GM21576 (cell line): ENCODE results near the gene JAZF1.

ENCODE experiments used
- ATAC-seq: cut with Tn5 transposase; IDR thresholded peaks from one replicate; pipeline ENCODE4 v1.9.1; 2021; ENCODE audit warnings: mild to moderate bottlenecking, moderate library complexity; ENCODE audit not compliant: unreplicated experiment

The JAZF1 gene

DNA sequence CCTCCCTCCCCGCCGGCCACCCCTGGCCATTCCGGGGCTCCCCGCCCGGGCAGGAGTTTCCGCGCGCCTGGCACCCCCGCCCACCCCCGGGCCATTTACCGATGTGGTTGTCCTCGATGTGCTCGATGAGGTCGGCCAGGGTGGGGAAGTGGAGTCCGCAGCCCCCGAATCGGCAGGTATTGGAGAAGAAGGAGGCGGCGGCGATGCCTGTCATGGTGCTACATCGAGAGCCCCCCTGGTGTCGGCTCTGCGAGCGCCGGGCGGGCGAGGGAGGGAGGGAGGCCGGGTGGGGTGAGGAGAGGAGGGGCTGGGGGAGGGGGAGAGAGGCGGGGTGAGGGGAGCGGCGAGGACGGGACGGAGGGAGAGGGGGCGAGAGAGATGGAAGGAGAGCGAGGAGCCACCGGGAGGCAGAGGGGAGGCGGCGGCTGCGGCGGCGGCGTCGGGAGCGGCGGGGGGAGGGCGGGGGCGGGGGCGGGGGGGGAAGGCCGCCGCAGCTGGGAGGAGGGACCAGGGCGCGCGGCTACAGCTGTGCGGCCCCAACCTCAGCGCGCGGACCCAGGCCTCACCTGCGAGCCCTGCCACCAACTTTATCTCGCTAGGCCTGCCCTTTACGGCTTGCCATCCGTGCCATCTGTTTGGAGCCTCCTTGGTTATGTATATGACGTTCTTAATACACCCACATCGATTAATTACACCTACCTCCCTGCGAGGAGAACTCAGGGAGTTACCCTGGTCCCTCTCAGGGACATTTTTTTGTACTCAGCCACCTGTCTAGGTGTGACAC, at the start of gene JAZF1:
TSS of gene JAZF1 (minus strand) at position 432 of the 784 bp plus-strand sequence.
- ATAC-seq: no peak

DNA sequence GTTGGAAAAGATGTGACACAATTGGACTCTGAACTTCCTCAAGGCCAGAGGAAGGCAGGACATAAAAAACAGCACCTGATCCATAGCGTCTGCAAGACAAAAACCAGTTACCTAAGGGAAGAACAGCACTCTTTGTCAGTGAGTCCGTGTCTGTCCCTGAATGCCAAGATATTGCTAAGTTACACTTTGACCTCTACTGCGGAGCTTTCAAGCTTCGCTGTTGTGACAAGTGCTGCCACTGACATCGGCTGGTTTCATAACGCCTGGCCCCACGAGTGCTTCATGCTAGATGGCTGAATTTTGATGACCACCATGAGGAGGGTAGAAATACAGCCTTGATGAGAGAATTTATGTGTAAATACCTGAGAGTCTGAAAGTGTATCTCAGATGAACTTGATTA, 49.7 kb upstream of the JAZF1 start:
- ATAC-seq: no peak

DNA sequence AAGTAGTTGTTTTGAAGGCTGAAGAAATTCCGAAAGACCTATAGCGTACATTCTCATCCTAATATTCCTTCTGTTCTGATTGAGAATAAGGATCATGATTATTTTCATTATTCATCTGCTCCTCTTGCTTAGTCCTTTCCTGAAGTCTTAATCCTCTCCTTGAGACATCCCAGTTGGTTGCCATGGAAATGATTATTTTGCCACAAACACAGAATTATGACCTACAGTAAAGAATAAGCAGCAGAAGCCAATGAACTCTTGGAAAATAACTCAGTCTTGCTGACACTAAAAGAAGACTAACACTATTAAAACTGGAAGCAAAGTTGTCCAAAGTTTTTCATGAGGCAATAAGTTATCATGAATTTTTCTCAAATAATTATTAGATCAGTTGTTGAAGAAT, 47.8 kb upstream of the JAZF1 start:
- ATAC-seq: no peak

DNA sequence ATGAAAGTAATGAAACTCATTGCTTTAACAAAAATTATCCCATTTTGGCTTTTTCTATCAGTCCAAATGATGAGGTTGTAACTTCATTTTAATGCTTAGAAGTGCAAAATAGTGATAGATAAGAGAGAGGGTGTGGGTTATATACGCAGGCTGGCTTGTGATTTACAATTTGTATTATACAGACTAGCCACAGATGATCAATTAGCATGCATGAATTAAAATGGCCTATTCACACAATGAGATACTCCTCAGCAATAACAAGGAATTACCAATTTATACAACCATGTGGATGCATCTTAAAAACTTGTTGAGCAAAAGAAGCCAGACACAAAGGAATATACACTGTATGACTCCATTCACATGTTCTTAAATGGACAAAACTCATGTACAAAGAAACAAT, 45.4 kb upstream of the JAZF1 start:
- no peak for ATAC-seq

DNA sequence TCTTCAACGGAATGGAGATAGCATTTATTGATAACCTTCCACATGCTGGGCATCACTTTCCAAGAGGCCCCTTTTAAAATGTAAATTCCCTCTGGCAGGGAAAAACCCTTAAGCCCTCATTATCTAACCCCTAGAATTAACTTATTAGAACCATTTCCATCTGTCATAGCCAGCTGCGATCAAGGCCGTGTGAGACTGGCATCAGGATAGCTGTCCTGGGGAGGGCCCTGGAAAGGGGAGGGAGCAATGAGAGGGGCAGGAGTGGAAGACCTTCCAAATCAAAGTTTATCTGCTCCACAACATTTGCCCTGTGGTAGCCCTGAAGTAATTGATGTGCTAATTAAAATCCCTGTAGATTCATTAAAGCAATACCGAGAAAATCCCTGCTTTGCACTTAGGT, 45.0 kb upstream of the JAZF1 start:
- ATAC-seq: no peak

DNA sequence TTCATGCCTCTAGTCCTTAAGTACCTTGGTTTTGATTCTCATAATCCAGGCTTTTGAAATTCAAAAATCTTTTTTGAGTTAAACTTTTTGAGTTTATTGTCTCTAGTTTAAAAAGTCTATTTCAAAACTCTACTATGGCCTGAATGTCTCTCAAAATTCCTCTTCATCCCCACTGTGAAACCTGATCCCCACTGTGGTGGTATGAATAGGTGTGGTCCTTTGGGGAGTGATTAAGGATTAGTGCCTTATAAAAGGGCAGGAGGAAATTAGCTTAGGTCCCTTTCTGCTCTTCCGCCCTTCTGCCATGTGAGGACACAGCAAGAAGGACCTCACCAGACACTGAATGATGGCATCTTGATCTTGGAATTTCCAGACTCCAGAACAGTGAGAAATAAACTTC, 44.1 kb upstream of the JAZF1 start:
- ATAC-seq: no peak

DNA sequence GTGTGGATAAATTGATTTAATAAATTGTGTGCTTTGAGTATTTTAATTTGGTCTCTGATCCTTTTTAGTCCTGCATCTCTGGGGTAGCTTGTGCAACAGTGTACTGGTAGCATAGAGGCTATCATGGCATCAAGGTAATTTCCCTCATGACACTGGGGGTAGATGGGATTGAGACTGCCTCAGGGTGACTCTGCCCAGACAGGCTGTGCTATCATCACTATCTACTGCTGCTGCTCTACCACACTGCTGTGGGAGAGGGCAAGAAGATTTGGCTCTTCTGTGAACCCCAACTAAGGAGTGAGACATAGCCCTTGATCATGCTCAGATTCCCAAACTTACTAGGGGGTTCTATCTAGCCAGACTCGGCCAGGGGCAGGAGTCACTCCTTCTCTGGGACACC, 43.6 kb upstream of the JAZF1 start:
- no peak for ATAC-seq

DNA sequence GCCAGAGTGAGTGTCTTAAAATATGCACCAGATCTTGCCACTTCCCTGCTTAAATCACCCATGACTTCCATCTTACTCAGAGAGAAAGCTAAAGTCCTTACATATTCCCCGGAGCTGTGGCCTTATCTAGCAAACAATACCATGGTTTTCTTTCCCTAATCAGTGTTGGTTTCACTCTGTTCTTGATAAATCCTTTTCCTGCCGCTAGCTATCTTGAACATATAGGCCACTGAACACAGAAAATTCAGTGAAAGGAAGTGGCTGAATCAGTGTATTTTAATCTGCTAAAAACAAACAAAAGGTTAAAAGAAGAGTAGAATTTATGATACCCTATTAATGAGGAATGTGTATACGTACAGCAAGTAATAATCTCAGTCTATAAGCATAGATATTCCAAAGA, 42.0 kb upstream of the JAZF1 start:
- ATAC-seq: no peak

DNA sequence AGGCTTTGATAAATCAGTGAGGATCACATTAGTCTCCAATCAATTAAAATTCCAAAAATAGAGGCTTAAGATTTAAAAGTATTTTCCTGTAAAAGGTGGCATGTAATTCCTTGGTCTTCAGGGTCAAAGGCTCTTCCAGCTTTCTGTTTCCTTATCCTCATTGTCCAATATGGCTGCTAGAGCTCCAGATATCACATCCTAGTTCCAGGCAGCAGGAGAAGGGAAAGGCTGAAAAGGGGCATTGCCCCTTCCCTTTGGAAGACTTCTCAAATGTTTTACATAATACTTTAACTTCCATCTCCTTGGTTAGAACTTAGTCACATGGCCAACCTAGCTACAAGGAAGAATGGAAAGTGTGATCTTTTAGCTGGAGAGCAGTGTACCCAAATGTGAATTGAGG, 39.2 kb upstream of the JAZF1 start:
- ATAC-seq: no peak

DNA sequence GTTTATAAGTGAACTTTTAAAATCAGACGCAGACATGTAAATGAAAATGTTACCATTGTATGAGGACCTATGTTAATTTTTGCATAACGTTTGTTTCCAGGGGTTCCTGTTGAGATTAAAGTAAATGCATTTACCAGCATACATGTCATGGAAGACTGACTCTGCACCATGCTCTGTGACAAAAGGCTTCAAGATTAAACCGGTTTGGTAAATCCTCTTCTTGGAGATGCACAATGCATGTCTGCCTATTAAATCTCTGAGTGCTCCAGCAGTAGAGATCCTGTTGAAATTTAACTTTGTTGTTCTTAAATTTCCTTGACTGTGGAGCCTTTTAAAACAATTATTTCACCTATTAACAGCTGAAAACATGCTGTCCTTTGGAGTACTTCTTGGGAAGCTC, 36.5 kb upstream of the JAZF1 start:
- ATAC-seq: no peak

DNA sequence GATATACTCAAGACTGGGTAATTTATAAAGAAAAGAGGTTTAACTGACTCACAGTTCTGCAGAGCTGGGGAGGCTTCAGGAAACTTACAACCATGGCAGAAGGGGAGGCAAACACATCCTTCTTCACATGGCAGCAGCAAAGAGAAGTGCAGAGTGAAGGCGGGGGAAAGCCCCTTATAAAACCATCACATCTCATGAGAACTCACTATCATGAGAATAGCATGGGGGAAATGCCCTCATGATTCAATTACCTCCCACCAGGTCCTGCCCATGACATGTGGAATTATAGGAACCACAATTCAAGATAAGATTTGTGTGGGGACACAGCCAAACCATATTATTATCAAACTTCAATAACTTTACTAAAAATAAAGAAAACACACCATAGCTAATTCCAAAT, 30.4 kb upstream of the JAZF1 start:
- no peak for ATAC-seq

DNA sequence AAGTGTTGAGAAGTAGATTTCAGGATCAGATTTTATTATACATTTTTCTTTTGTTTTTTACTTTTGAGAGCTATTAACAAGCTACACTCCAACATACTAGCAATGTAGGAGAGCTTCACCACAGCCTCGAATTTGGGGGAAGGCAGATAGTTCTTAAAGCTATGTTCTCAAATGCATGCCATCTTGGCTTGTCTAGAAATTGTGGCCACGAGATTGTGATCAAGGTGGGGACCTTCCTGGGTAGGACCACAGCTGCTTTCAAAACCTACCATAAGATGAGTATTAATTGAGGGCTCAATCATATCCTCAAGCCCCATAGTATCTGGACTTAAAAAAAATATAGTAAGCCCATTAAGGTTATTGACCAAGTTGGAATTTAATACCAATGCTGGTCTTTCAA, 27.9 kb upstream of the JAZF1 start:
- no peak for ATAC-seq

DNA sequence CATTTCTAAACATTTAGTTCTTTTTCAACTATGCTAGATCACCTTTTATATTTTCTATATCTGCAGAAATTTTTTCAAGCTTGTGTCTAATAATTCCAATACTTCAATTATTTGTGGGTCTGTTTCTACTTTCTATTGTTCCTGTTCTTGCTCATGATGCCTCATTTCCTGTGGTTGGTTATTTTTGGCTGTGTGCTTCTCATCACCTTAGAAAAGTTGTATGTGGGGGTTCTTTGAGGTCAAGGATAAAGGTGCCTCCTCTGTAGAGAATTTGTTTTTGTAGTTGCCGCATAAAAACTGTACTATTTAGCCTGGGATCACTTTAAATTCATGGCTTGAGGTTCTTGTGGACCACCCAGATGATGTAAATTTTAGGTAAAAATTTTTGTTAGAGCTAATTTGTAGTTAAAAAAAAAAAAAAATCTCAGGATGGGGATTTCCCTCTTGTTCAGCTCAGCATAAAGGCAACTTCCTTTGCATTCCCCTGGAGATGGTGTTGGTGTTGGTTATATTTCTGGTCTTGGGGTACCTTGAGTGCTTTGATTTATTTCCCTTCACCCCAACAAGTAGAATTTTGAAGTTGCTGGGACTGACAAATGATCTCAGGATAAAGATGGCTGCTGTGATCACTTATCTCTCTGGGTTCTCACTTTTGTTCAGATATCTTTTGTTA, 27.0 kb upstream of the JAZF1 start:
- ATAC-seq: peak; percentile 68

DNA sequence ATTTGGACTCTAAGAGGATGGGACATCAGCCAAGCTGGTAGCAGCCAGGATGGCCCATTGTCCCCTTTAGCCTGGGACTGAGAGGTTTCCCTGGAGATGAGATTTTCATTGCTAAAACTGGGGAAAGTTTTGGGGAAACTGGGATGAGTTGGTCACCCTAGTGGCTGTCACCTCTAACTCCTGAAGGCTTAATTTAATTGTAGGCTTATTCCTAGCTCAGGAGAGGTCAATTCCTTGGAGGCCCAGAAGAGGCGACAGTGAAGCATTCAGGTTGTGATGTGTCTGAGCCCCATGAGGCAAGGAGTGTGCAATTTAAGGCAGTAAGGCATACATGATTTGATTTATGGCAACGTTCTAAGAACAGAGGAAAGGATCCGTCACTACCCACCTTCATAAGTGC, 24.9 kb upstream of the JAZF1 start:
- ATAC-seq: no peak

DNA sequence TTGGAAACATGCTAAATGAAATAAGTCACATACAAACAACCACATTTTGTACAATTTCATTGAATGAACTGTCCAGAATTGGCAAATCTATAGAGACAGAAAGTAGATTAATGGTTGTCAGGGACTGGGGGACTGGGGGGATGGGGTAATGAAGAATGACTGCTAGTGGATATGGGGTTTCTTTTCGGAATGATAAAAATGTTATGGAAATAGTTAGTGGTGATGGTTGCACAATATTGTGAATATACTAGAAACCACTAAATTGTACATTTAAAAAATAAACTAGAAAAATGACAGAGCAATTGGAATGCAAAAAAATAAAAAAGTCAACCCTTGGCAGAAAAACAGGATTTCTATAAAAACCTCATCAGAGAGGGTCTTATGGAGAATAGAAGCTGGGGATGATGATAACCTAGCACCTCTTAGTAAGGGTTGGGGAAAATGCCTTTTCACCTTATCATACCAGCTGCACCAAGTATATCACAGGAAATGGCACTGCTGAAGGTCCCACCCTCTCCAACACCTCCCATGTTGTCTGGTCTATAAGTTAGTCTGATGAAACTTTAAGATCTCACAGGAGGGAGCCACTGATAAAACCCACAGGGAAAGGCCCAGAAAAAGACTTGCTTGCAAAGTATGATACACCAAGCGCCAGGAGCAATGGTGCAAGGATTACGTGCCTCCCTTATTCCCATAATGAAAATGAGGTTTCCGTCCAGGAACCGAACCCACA, 23.1 kb upstream of the JAZF1 start:
- no peak for ATAC-seq

DNA sequence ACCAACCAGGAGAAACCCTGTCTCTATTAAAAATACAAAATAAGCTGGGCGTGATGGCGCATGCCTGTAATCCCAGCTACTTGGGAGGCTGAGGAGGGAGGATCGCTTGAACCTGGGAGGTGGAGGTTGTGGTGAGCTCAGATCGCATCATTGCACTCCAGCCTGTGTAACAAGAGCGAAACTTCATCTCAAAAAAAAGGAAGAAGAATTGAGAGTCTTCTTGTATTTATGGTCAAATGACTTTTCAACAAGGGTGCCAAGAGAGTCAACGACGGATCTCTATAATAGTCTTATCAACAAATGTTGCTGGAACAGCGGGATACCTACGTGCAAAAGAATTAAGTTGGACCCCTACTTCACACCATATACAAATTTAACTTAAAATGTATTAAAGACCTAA, 21.6 kb upstream of the JAZF1 start:
- no peak for ATAC-seq

DNA sequence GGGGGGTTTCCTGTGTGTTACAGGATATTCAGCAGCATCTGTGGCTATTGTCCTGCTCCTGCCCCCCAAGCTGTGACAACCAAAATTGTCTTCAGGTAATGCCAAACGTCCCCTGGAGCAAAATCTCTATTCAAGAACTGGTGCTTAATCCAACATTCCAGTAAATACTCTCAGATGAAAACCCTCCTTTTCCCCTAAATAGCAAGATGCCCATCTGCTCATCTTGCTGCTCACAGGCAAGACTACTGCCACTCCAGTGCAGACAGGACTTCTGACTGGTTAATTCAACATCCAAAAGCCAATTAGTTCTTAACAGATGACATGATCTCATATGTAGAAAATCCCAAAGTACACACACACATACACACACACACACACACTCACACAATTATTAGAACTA, 20.5 kb upstream of the JAZF1 start:
- no peak for ATAC-seq

DNA sequence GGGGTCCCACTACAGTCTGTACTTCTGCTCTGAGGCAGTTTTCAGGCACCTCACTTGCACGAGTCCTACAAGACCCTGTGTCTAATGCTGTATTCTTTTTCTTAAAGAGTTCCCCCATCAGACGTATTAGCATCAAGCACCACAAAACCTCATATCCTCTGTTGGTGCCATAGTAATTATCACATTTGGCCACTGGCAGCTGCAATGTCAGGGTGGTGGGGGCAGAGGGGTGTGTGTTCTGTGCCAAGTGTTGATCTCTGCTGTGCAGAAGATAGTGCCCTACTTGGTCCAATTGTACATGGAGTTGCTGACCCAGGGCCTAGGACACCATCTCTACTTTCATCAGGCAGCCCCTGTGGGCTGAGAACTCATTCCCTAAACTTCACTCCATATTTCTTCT, 20.0 kb upstream of the JAZF1 start:
- no peak for ATAC-seq

DNA sequence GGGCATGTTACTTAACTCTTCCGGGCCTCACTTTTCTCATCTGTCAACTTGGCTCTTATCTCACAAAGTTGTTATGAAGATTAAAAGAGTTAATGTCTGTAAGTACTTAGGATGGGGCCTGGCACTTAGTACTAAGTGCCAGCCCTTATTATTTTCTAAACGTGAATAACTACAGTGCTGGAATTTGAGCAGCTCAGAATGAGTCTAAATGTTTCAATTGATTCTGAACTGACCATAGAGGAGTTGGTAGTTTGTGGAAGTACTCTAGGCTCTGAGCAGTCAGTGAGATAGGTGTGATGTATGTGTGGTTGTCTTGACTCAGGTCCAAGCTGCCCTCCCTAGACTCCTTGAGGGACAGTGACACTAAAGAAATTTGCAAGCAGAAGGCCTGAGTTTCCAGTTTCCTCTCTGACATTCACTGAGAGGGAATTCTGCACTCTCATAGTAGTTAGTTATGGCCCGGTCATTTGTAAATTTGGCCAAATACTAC, 18.5 kb upstream of the JAZF1 start:
- ATAC-seq: no peak

DNA sequence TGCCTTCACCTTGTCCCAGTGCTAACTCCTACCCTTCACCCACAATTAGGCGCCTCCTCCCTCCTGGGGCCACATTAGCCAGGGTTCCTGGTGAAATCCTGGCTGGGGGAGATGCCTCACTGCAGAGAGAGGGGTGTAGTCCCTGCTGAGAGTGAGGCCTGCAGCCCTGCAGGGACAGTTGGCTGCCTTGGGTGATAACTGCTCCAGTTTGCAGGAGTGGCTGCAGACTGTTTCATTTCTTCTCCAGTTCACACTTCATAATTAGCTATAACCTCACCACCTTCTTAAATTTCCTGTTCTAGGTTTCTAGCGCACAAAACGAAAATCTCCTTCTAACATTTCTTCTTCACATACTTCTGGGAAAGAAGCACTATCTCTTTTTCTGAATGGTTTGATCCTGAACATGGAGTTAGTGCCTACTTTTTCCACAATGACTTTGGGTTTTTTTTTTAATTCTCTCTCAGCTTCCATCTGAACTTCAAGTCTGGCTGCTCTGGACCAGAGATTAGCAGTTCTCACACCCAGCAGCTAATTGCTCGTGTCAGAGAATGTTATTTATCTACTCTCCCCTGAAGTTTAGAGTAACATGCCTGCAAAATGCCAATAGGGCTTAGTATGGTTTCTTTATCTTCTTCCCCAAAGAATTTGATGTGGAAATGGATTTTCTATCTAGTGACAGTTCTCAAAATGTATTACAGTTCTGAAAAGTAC, 15.5 kb upstream of the JAZF1 start:
- no peak for ATAC-seq
